Suprapubic skin (tissue), 4 donors: ENCODE measurements around the gene TTC13.
A peak's percentile ranks its signal among the peaks of the same experiment; 100 is the strongest.

Experiments used
- EP300 ChIP-seq: sonication (generic); formaldehyde crosslinking; IDR thresholded peaks from one replicate; pipeline ENCODE4 v1.6.1; 2017; ENCODE audit warnings: antibody characterized with exemption
- POLR2A ChIP-seq, 2 donors: fragments of 450-650 bp; IDR thresholded peaks; one replicate each; pipeline ENCODE4 v1.6.1; 2017; ENCODE audit warnings: antibody characterized with exemption in 2 of 2, mild to moderate bottlenecking in 2 of 2, moderate library complexity in 2 of 2
- POLR2AphosphoS5 ChIP-seq, 3 donors: sonication (generic); formaldehyde crosslinking; IDR thresholded peaks; one replicate each; pipeline ENCODE4 v1.6.1; 2017; ENCODE audit warnings: antibody characterized with exemption in 3 of 3
- TF ChIP-seq, protein P1 (sequence below), 2 donors: fragments of 200-600 bp in 1 of 2; fragments of 450-650 bp in 1 of 2; sonication (generic) in 1 of 2; IDR thresholded peaks; one replicate each; pipeline ENCODE4 v1.5.1; 2016 to 2019; ENCODE audit warnings: antibody characterized with exemption in 2 of 2, mild to moderate bottlenecking in 1 of 2, moderate library complexity in 1 of 2

DNA sequence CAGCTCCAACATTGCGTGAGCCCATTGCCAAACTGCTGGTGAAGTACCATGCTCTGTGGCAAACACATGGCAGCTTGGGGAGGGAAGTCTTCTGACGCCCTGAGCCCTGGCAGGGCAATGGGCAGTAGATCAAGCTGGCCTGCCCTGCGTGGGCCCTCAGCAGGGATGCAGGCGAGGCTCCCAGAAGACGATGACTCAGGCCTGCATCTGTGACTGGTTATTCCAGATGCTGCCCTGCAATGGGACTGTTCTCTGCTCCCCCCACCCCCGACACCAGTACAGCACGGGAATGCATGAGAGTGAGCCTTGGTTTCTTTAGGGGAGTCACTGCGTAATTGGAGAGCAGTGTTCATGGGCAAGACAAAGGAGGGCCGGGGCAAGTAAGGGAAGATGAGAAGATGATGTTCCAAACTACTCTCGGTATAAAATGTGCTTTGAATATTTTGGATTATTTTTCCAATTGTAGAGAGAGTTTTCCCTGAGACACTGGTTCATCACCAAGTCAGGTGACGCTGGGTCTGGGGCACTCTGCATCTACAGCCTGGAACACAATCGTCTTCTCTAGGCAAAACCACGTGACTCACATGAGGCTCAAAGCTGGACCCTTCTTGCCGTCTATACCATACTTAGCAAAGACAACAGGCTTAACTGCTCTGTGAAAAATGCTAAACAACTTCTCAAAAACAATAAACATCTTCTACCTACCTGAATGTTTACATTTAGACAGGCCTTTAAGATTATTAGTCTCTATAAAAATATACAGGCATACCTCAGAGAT, 101.3 kb downstream of the TTC13 start:
- TF ChIP-seq POLR2A (IDR thresholded peaks at IDR 0.05): no peak
- TF ChIP-seq POLR2AphosphoS5 (IDR thresholded peaks at IDR 0.05): peak in 1 of 3 donors; percentile 20
- TF ChIP-seq, protein P1, sequence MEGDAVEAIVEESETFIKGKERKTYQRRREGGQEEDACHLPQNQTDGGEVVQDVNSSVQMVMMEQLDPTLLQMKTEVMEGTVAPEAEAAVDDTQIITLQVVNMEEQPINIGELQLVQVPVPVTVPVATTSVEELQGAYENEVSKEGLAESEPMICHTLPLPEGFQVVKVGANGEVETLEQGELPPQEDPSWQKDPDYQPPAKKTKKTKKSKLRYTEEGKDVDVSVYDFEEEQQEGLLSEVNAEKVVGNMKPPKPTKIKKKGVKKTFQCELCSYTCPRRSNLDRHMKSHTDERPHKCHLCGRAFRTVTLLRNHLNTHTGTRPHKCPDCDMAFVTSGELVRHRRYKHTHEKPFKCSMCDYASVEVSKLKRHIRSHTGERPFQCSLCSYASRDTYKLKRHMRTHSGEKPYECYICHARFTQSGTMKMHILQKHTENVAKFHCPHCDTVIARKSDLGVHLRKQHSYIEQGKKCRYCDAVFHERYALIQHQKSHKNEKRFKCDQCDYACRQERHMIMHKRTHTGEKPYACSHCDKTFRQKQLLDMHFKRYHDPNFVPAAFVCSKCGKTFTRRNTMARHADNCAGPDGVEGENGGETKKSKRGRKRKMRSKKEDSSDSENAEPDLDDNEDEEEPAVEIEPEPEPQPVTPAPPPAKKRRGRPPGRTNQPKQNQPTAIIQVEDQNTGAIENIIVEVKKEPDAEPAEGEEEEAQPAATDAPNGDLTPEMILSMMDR (IDR thresholded peaks at IDR 0.05): no peak
- no peak for TF ChIP-seq EP300
